ENCODE results near the gene PAOX.

The PAOX gene

DNA sequence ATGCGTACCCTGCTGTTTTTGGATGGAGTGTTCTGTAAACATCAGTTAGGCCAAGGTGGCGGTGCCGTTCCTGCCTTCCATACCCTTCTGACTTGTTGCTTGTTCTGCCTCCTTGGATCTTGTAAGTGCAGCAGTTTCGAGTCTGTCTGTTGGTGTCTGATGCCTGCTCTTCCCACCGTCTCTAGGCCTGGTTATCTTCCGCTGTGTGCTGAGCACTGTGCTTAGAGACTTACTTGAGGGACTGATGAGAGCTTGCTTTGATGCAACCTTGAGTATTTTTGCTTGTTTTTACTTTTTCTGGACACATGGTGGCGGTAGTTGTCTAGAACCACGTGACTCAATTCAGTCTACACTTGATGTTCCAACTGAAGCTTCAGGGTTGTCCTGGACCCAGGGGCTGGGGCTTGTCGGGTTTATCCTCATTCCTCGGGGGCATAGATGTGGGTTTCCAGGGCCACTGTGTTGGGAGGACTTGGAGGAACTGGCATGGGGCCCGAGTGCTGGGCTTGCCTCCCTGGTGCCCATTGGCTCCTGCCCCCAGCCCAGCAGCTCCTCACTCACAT is 59.7 kb downstream of the PAOX start:
- no peak overlapping the region for H3K4me3 Mint-ChIP-seq

GRCh38 chr10:133439517-133440461 is 60.7 kb downstream of the PAOX start:
- Mint-ChIP-seq H3K27ac (no peak overlapping the region), H3K4me3 (no peak overlapping the region), H3K27me3 (peaks cover 11% of the 10 kb centered on the region), H3K36me3 (ENCODE audit: low read depth) (no peaks in the 10 kb centered on the region), H3K9me3 (no peaks in the 10 kb centered on the region), H3K4me1 (ENCODE audit: low read depth) (peaks cover 25% of the 10 kb centered on the region)
- DNase-seq, result no peak

More for the DNA sequence above, 59.7 kb downstream of the PAOX start:
- DNase-seq, result no peak
- no peaks in the 10 kb centered on the region for H3K36me3 Mint-ChIP-seq (ENCODE audit: low read depth)
- no peaks in the 10 kb centered on the region for H3K9me3 Mint-ChIP-seq
- H3K4me1 Mint-ChIP-seq (ENCODE audit: low read depth), result peaks cover 25% of the 10 kb centered on the region
- H3K27me3 Mint-ChIP-seq, result peaks cover 15% of the 10 kb centered on the region
- no peak overlapping the region for H3K27ac Mint-ChIP-seq

DNA sequence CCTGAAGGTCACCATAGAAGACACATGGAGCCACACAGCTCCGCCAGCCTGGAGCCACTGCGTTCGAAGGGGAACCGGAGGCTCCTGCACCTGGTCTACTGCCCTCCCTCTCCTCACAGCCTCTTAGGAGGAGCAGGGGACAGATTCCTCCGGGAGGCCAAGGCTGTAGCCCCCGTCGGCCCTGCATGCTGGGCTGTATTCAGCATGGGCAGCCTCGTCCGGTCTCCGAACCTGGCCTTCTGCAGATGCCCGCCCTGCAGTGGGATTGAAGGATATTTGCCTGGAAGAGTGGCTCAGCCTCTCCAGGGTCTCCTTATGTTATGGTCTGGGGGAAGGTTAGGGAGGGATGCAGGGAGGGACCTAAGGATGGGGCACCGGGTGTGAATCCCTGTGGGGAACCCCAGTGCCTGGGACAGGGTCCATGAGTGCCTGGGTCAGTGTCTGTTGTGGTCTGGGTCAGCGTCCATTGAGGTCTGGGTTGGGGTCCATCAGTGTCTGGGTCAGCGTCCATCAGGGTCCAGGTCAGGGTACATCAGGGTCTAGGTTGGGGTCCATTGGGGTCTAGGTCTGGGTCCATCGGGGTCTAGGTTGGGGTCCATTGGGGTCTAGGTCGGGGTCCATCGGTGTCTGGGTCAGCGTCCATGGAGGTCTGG is 61.7 kb downstream of the PAOX start:
- Mint-ChIP-seq H3K9me3 (no peaks in the 10 kb centered on the region), H3K27me3 (peaks cover 8% of the 10 kb centered on the region), H3K4me1 (ENCODE audit: low read depth) (peaks cover 25% of the 10 kb centered on the region), H3K4me3 (no peak overlapping the region), H3K27ac (no peak overlapping the region), H3K36me3 (ENCODE audit: low read depth) (peaks cover 2% of the 10 kb centered on the region)
- no peak for DNase-seq

Measured in activated T-cell treated with anti-CD3 and anti-CD28 coated beads, Interleukin-2, amount 50 U/mL, for 24 hours (primary cell).